WTC11 (cell line): Measurements from ENCODE around the gene CLIC1. TPM values are rescaled to one million over a fixed set of nuclear protein-coding genes. Genes with fewer than 3 reads are reported as not detected.
A peak's percentile ranks its signal among the peaks of the same experiment; 100 is the strongest.

ENCODE experiments used
- ATAC-seq: fragments of 200-7000 bp; cut with Tn5 transposase; 2 replicates; pipeline ENCODE4 v1.10.0; 2021; ENCODE audit warnings: mild to moderate bottlenecking, moderate library complexity
- CTCF ChIA-PET: fragments of 300-600 bp; sonication (Branson Sonifier 250); formaldehyde crosslinking; loops from one replicate; lab custom pipeline; 2021; ENCODE audit warnings: antibody characterized with exemption; lab: Charles Lee
- POLR2A ChIA-PET: fragments of 350-600 bp; sonication (Branson Sonifier 250); formaldehyde crosslinking; loops from one replicate; lab custom pipeline; 2021; ENCODE audit warnings: antibody characterized with exemption; lab: Charles Lee
- DNase-seq: peaks from one replicate; pipeline ENCODE4 v3.0.0; 2021; ENCODE audit warnings: low spot score
- H3K27ac Mint-ChIP-seq: 2 replicates; pipeline ENCODE4 v1.8.0; 2021; ENCODE audit warnings: mixed read lengths
- H3K27me3 Mint-ChIP-seq: 2 replicates; pipeline ENCODE4 v1.8.0; 2021; ENCODE audit warnings: low read depth, mild to moderate bottlenecking, moderate library complexity, mixed read lengths
- H3K36me3 Mint-ChIP-seq: 2 replicates; pipeline ENCODE4 v1.8.0; 2021; ENCODE audit warnings: mixed read lengths
- H3K4me1 Mint-ChIP-seq: 2 replicates; pipeline ENCODE4 v1.8.0; 2022; ENCODE audit warnings: mixed read lengths
- H3K4me3 Mint-ChIP-seq: 2 replicates; pipeline ENCODE4 v1.8.0; 2021; ENCODE audit warnings: mild to moderate bottlenecking, moderate library complexity, mixed read lengths
- H3K9me3 Mint-ChIP-seq: 2 replicates; pipeline ENCODE4 v1.8.0; 2021; ENCODE audit warnings: mixed read lengths
- GABPB1 ChIP-seq: sonication (generic); formaldehyde crosslinking; IDR thresholded peaks from 2 replicates; pipeline ENCODE4 v1.8.1; 2023; ENCODE audit warnings: mild to moderate bottlenecking, missing genetic modification reagents
- JUN ChIP-seq: sonication (generic); formaldehyde crosslinking; IDR thresholded peaks from 2 replicates; pipeline ENCODE4 v1.8.0; 2023; ENCODE audit warnings: mild to moderate bottlenecking, missing genetic modification reagents
- KAT7 ChIP-seq: sonication (generic); formaldehyde crosslinking; IDR thresholded peaks from 2 replicates; pipeline ENCODE4 v1.8.1; 2023; ENCODE audit warnings: missing genetic modification reagents, mild to moderate bottlenecking, borderline replicate concordance
- NFATC4 ChIP-seq: fragments of 250-450 bp; sonication (Bioruptor Pico); IDR thresholded peaks from 2 replicates; pipeline ENCODE4 v1.9.0; 2021; ENCODE audit warnings: mild to moderate bottlenecking
- NFYB ChIP-seq: sonication (generic); formaldehyde crosslinking; conservative IDR thresholded peaks from 2 replicates; pipeline ENCODE4 v1.8.0; 2022; ENCODE audit warnings: low read depth, missing genetic modification reagents
- NR1H2 ChIP-seq: sonication (generic); formaldehyde crosslinking; IDR thresholded peaks from 2 replicates; pipeline ENCODE4 v1.9.0; 2021; ENCODE audit warnings: mild to moderate bottlenecking, moderate library complexity, missing genetic modification reagents
- OVOL2 ChIP-seq: fragments of 250-450 bp; sonication (Bioruptor Pico); IDR thresholded peaks from 2 replicates; pipeline ENCODE4 v1.9.0; 2021; ENCODE audit warnings: mild to moderate bottlenecking, borderline replicate concordance
- SP1 ChIP-seq: sonication (generic); formaldehyde crosslinking; conservative IDR thresholded peaks from 2 replicates; pipeline ENCODE4 v1.8.1; 2022; ENCODE audit warnings: missing genetic modification reagents
- TCF7 ChIP-seq: sonication (generic); formaldehyde crosslinking; IDR thresholded peaks from 2 replicates; pipeline ENCODE4 v1.8.0; 2022; ENCODE audit warnings: mild to moderate bottlenecking, low read depth, missing genetic modification reagents, moderate library complexity
- ZNF121 ChIP-seq: sonication (generic); formaldehyde crosslinking; IDR thresholded peaks from 2 replicates; pipeline ENCODE4 v1.8.0; 2023; ENCODE audit warnings: missing genetic modification reagents
- ZNF263 ChIP-seq: sonication (generic); formaldehyde crosslinking; IDR thresholded peaks from 2 replicates; pipeline ENCODE4 v1.8.1; 2022; ENCODE audit warnings: low read depth, mild to moderate bottlenecking, moderate library complexity, missing genetic modification reagents
- total RNA-seq: library from RNA; stranded (reverse); gene quantifications from 3 replicates; pipeline ENCODE4 v1.2.3, GENCODE V29; 2021
- TF ChIP-seq, protein P1 (sequence below): fragments of 250-450 bp; sonication (Bioruptor Pico); IDR thresholded peaks from 2 replicates; pipeline ENCODE4 v1.8.0; 2021; ENCODE audit warnings: mild to moderate bottlenecking
- TF ChIP-seq, protein P2 (sequence below): sonication (generic); formaldehyde crosslinking; IDR thresholded peaks from 2 replicates; pipeline ENCODE4 v1.8.1; 2023; ENCODE audit warnings: mild to moderate bottlenecking, moderate library complexity, missing genetic modification reagents
- TF ChIP-seq, protein P3 (sequence below): fragments of 250-450 bp; sonication (Bioruptor Pico); conservative IDR thresholded peaks from 2 replicates; pipeline ENCODE4 v1.9.0; 2021; ENCODE audit warnings: mild to moderate bottlenecking
- TF ChIP-seq, protein P4 (sequence below): sonication (generic); formaldehyde crosslinking; IDR thresholded peaks from 2 replicates; pipeline ENCODE4 v1.8.1; 2023; ENCODE audit warnings: mild to moderate bottlenecking, missing genetic modification reagents
- TF ChIP-seq, protein P5 (sequence below): sonication (generic); formaldehyde crosslinking; IDR thresholded peaks from 2 replicates; pipeline ENCODE4 v1.8.1; 2022; ENCODE audit warnings: missing genetic modification reagents, borderline replicate concordance

CLIC1 gene
- total RNA-seq, 1 experiment from 2014 or later, result 244 TPM

DNA sequence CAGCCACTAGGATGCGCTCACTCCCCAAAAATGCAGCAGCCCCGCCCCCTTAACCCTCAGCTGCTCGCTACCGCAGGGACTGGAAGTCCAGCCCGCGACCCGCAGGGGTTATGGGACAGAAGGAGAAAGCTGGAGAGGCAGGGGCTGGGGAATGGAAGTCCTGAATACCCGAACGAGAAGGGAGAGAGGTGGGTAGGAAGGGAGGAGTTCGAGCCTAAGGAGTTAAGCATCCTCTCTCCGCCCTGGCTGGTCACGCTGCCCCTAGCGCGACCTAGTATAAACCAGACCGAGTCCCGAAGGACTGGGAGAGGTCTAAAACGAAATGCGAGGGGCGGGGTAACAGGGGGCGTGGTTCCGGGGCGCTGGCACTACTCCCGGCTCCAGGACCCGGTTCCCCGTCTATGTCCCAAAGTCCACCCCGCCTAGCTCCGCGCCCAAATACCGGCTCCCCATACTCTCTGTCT is 6.8 kb downstream of the CLIC1 start:
- DNase-seq, result peak; percentile 95
- peaks cover 37% of the 10 kb centered on the region for H3K36me3 Mint-ChIP-seq
- H3K9me3 Mint-ChIP-seq, result no peaks in the 10 kb centered on the region
- H3K4me1 Mint-ChIP-seq, result peaks cover 21% of the 10 kb centered on the region
- peak; percentile 78 for ATAC-seq
- ChIA-PET CTCF (interaction anchor here (0.6 to 4.0 kb wide), 41 partner anchors 8 to 318 kb away, joined by 3 to 66 read pairs (median 5); partner anchors contain the start of genes ABHD16A, BAG6, C6orf47 and DDX39B), POLR2A (interaction anchor here (0.6 to 3.6 kb wide), 14 partner anchors 10 to 188 kb away, joined by 3 to 32 read pairs (median 6); partner anchors contain the start of genes BAG6, C6orf47, DDX39B and GPANK1)
- TF ChIP-seq, protein P1, sequence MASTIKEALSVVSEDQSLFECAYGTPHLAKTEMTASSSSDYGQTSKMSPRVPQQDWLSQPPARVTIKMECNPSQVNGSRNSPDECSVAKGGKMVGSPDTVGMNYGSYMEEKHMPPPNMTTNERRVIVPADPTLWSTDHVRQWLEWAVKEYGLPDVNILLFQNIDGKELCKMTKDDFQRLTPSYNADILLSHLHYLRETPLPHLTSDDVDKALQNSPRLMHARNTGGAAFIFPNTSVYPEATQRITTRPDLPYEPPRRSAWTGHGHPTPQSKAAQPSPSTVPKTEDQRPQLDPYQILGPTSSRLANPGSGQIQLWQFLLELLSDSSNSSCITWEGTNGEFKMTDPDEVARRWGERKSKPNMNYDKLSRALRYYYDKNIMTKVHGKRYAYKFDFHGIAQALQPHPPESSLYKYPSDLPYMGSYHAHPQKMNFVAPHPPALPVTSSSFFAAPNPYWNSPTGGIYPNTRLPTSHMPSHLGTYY (CRISPR knock-in tag), result no peak
- TF ChIP-seq, protein P2, sequence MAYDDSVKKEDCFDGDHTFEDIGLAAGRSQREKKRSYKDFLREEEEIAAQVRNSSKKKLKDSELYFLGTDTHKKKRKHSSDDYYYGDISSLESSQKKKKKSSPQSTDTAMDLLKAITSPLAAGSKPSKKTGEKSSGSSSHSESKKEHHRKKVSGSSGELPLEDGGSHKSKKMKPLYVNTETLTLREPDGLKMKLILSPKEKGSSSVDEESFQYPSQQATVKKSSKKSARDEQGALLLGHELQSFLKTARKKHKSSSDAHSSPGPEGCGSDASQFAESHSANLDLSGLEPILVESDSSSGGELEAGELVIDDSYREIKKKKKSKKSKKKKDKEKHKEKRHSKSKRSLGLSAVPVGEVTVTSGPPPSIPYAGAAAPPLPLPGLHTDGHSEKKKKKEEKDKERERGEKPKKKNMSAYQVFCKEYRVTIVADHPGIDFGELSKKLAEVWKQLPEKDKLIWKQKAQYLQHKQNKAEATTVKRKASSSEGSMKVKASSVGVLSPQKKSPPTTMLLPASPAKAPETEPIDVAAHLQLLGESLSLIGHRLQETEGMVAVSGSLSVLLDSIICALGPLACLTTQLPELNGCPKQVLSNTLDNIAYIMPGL, result no peak
- TF ChIP-seq, protein P3, sequence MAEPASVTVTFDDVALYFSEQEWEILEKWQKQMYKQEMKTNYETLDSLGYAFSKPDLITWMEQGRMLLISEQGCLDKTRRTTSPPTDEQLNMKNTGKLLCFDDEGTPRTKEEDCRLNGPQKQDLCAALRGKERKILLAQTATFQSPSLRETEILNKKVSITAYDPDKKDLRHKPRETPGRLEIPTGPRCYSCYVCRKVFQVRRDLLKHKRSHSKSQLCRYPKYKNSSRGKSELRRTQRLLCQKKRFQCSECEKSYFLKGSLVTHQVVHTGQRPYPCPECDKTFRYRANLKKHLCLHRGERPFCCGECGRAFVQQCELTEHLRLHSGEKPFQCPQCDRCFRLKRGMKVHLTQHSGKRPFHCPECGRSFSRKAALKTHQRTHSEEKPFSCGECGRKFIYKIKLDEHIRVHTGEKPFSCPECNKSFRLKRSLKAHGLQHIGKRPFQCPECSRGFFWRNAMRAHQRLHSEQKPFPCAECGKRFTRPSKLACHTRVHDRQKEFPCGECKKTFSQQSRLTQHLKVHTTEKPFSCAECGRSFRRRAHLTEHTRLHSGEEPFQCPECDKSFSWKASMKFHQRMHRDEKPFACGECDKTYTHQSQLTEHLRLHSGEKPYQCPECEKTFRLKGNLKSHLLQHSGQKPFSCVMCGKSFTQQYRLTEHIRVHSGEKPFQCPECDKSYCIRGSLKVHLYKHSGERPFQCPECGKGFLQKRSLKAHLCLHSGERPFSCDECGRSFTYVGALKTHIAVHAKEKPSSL, result no peak
- no peak for TF ChIP-seq TCF7 (CRISPR knock-in tag)
- 0 out of 2 replicates have a peak, but pooled peaks have one; percentile 59 for TF ChIP-seq NFATC4
- no peak for TF ChIP-seq ZNF121 (CRISPR knock-in tag)
- peak; percentile 88; the same call in 1 of the 2 replicates for TF ChIP-seq KAT7 (CRISPR knock-in tag)
- TF ChIP-seq NR1H2, result no peak
- TF ChIP-seq GABPB1 (CRISPR knock-in tag), result no peak
- TF ChIP-seq OVOL2 (CRISPR knock-in tag), result 0 out of 2 replicates have a peak, but pooled peaks have one; percentile 37
- TF ChIP-seq JUN (CRISPR knock-in tag), result no peak
- no peak for TF ChIP-seq ZNF263
- TF ChIP-seq NFYB (CRISPR knock-in tag), result no peak
- TF ChIP-seq, protein P4, sequence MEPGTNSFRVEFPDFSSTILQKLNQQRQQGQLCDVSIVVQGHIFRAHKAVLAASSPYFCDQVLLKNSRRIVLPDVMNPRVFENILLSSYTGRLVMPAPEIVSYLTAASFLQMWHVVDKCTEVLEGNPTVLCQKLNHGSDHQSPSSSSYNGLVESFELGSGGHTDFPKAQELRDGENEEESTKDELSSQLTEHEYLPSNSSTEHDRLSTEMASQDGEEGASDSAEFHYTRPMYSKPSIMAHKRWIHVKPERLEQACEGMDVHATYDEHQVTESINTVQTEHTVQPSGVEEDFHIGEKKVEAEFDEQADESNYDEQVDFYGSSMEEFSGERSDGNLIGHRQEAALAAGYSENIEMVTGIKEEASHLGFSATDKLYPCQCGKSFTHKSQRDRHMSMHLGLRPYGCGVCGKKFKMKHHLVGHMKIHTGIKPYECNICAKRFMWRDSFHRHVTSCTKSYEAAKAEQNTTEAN (CRISPR knock-in tag), result no peak
- TF ChIP-seq, protein P5, sequence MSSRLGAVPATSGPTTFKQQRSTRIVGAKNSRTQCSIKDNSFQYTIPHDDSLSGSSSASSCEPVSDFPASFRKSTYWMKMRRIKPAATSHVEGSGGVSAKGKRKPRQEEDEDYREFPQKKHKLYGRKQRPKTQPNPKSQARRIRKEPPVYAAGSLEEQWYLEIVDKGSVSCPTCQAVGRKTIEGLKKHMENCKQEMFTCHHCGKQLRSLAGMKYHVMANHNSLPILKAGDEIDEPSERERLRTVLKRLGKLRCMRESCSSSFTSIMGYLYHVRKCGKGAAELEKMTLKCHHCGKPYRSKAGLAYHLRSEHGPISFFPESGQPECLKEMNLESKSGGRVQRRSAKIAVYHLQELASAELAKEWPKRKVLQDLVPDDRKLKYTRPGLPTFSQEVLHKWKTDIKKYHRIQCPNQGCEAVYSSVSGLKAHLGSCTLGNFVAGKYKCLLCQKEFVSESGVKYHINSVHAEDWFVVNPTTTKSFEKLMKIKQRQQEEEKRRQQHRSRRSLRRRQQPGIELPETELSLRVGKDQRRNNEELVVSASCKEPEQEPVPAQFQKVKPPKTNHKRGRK (CRISPR knock-in tag), result no peak
- peak; percentile 87 for TF ChIP-seq SP1
- peak overlapping the region; percentile 93 for H3K4me3 Mint-ChIP-seq
- H3K27me3 Mint-ChIP-seq, result no peaks in the 10 kb centered on the region
- peak overlapping the region; percentile 99 for H3K27ac Mint-ChIP-seq
